Esophagus (tissue), 2 donors: ENCODE measurements around the gene SUPT5H. TPM values are rescaled to one million over a fixed set of nuclear protein-coding genes. Genes with fewer than 3 reads are reported as not detected.

Experiments
- H3K27ac ChIP-seq, 2 donors: one replicate each; pipeline ENCODE4 v1.5.1; 2013; ENCODE audit warnings: low read depth in 2 of 2, mild to moderate bottlenecking in 2 of 2, inconsistent platforms in 1 of 2, low read length in 1 of 2, moderate library complexity in 1 of 2
- H3K27me3 ChIP-seq, 2 donors: one replicate each; pipeline ENCODE4 v1.6.1; 2013; ENCODE audit warnings: low read length in 2 of 2, control low read depth in 1 of 2, mild to moderate bottlenecking in 1 of 2; ENCODE audit not compliant: insufficient read depth in 2 of 2, control insufficient read depth in 1 of 2
- H3K36me3 ChIP-seq, 2 donors: one replicate each; pipeline ENCODE4 v1.6.1; 2013; ENCODE audit warnings: low read length in 1 of 2; ENCODE audit not compliant: control insufficient read depth in 2 of 2, insufficient read depth in 2 of 2
- H3K4me1 ChIP-seq, 2 donors: one replicate each; pipeline ENCODE4 v1.6.1; 2013; ENCODE audit warnings: low read length in 1 of 2; ENCODE audit not compliant: control insufficient read depth in 2 of 2, insufficient read depth in 2 of 2
- H3K4me3 ChIP-seq, 2 donors: one replicate each; pipeline ENCODE4 v1.5.1; 2013; ENCODE audit warnings: low read length in 2 of 2, mild to moderate bottlenecking in 2 of 2, low read depth in 1 of 2, moderate library complexity in 1 of 2
- H3K9me3 ChIP-seq, 2 donors: one replicate each; pipeline ENCODE4 v1.6.1; 2013; ENCODE audit warnings: mild to moderate bottlenecking in 2 of 2, low read depth in 1 of 2, low read length in 1 of 2, moderate library complexity in 1 of 2; ENCODE audit not compliant: control insufficient read depth in 2 of 2, insufficient read depth in 1 of 2
- WGBS, 2 donors: extraction: QIAGEN DNeasy Blood & Tissue Kit; methylation state at CpG; one replicate each; pipeline ENCODE4 v1.1.7; 2013; 5-methylcytosine and 5-hydroxymethylcytosine counted together
- polyA plus RNA-seq, 2 donors: library from polyadenylated mRNA; stranded (reverse); fragments of 200-250 nt; gene quantifications; one replicate each; pipeline ENCODE4 v1.2.3, GENCODE V29; 2013
- donor health status: healthy with polysubstance abuse.
- donor health status: Bipolar disorder and iron deficiency.

The SUPT5H gene
- polyA plus RNA-seq, 2 donors = 51.5 to 90.2 TPM

DNA sequence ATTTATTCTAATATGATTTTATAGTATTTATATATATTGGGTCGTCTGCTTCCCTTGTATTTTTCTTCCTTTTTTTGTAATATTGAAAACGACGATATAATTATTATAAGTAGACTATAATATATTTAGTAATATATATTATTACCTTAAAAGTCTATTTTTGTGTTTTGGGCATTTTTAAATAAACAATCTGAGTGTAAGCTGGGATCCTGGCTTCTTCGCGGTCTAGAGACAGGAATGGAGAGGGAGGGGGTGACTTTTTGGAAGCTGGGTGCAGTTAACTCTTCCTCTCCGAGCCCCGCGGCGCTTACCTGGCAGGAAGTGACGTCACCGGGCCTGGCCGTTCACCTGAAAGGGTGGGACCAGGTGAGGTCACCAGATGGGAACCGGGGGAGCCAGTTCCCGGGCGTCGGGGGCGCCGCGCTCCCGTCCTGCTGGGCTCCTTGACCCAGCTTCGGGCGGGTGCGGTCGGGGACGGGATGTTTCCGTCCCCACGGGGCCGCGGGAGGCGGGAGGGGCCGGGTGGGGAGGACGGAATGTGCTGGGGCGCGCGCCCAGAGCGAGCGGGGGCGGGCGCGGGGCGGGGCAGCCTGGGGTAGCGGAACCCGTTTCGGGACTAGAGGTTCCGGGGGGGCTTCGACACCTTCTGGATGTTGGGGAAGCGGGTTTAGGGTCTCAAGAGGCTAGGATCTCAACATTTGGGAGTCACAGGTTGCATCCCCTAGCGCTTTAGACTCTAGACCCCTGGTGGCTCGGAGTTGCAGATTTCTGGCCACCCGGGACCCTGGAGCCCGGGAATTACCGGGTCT is 36.0 kb upstream of the SUPT5H start:
- Histone ChIP-seq H3K9me3 (no peaks in the 10 kb centered on the region), H3K4me3 (peak overlapping the region; percentile 43 to 94), H3K4me1 (peaks cover 0 to 7% of the 10 kb centered on the region in 2 donors), H3K27ac (peak overlapping the region; percentile 100), H3K36me3 (peaks cover 7 to 11% of the 10 kb centered on the region in 2 donors), H3K27me3 (no peaks in the 10 kb centered on the region)
- WGBS, 2 donors = 0 to 1% methylated on average over 51 to 52 of the region's 52 CpGs

DNA sequence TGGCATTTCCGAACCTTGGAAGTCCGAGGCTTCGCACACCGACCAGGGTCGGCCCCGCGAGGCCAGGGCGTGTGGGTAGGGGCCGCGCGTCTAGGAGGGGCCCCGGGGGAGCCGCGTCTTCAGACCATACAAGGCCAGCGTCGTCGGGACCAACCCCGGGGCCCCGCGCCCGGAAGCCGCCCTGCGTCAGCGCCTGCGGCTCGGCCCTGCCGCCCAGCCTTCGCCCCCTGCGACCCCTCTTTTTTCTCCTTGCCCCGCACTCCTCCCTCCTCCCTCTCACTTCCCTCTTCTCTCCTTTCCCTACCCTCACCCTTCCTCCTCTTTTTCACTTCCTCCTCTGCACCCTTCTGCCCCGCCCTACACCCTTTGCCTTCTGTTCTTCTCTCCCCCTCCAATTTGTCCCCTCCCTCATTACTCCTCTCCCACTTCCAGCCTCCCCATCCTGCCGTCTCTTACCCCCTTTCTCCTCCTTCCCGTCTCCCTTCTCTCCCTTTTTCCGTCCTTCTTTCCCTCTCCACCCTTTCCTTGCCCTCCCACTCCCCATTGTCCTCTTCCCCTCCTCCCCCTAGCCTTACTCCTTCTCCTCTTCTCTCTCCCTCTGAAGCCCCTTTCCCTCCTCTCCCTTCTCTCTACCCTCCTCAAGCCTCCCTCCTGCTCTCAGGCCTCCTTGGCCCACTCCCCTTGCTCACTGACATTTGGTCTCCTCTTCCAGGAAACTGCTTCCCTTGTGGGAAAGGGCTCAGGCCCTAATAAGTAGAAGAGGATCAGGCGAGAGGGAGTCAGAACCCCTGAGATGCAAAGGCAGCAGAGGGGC is 35.2 kb upstream of the SUPT5H start:
- 2 to 3% methylated on average over 31 to 35 of the region's 35 CpGs for WGBS, 2 donors
- H3K4me3 ChIP-seq = peak overlapping the region; percentile 40 to 94
- peaks cover 4 to 7% of the 10 kb centered on the region in 2 donors for H3K4me1 ChIP-seq
- H3K9me3 ChIP-seq = no peaks in the 10 kb centered on the region
- no peaks in the 10 kb centered on the region for H3K27me3 ChIP-seq
- peaks cover 7 to 11% of the 10 kb centered on the region in 2 donors for H3K36me3 ChIP-seq
- H3K27ac ChIP-seq = peak overlapping the region; percentile 100

DNA sequence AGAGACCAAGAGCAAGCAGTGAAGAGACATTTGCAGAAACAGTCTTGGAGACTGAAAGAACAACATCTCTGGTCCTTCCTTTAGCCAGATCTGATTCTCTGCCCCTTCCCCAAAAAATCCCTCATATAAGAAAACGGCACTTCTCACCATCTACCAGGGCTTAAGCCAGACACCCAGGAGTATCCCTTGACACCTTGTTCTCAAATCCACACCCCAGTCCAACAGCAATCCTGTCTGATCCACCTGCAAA is 34.6 kb upstream of the SUPT5H start:
- Histone ChIP-seq H3K27ac (peak overlapping the region; percentile 100), H3K36me3 (peaks cover 7 to 11% of the 10 kb centered on the region in 2 donors), H3K27me3 (no peaks in the 10 kb centered on the region), H3K4me3 (peak overlapping the region; percentile 40 to 94), H3K4me1 (peaks cover 5 to 7% of the 10 kb centered on the region in 2 donors), H3K9me3 (no peaks in the 10 kb centered on the region)
- 35 to 40% methylated on average over 1 of the region's 1 CpG for WGBS, 2 donors

DNA sequence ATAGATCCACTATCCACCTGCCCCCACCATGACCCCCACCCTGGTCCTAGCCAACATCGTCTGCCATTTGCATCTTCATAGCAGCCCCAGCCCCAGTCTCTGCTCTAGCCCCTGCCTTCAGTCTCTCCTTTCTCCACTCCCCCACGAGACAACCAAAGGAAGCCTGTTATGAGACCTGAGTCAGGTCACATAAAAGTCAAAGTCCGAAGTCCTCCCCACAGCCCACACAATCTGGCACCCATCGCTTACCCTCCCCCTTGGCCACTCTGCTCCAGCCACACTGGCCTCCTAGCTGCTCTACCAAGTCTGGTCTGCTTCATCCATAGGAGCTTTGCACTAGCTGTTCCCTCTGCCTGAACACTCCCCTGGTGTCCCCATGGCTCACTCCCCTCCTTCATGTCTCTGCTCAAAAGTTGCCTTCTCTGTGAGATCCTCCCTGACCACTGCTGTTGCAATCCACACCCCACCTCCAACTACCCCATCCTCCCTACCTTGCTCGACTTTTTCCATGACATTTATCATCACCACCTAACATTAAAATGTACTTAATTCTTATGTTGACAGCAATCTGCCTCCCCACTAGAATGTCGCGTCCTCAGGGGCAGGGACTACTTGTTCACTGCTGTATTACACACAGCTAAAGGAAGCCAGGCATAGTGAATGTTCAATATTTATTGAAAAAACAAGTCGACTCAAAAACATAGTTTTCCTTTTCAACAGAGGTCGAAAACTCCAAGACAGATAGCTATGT is 34.1 kb upstream of the SUPT5H start:
- Histone ChIP-seq H3K4me1 (peaks cover 5 to 7% of the 10 kb centered on the region in 2 donors), H3K27ac (peak overlapping the region; percentile 100), H3K27me3 (no peaks in the 10 kb centered on the region), H3K9me3 (no peaks in the 10 kb centered on the region), H3K4me3 (peak overlapping the region in 1 of 2 donors; percentile 94), H3K36me3 (peaks cover 7 to 11% of the 10 kb centered on the region in 2 donors)
- 9 to 15% methylated on average over 9 of the region's 9 CpGs for WGBS, 2 donors

GRCh38 chr19:39411832-39412099 is 33.6 kb upstream of the SUPT5H start:
- peaks cover 7 to 11% of the 10 kb centered on the region in 2 donors for H3K36me3 ChIP-seq
- 0% methylated on average over 7 of the region's 7 CpGs for WGBS, 2 donors
- H3K4me1 ChIP-seq = peaks cover 5 to 7% of the 10 kb centered on the region in 2 donors
- no peaks in the 10 kb centered on the region for H3K9me3 ChIP-seq
- H3K4me3 ChIP-seq = peak overlapping the region in 1 of 2 donors; percentile 94
- no peaks in the 10 kb centered on the region for H3K27me3 ChIP-seq
- peak overlapping the region; percentile 81 to 100 for H3K27ac ChIP-seq

DNA sequence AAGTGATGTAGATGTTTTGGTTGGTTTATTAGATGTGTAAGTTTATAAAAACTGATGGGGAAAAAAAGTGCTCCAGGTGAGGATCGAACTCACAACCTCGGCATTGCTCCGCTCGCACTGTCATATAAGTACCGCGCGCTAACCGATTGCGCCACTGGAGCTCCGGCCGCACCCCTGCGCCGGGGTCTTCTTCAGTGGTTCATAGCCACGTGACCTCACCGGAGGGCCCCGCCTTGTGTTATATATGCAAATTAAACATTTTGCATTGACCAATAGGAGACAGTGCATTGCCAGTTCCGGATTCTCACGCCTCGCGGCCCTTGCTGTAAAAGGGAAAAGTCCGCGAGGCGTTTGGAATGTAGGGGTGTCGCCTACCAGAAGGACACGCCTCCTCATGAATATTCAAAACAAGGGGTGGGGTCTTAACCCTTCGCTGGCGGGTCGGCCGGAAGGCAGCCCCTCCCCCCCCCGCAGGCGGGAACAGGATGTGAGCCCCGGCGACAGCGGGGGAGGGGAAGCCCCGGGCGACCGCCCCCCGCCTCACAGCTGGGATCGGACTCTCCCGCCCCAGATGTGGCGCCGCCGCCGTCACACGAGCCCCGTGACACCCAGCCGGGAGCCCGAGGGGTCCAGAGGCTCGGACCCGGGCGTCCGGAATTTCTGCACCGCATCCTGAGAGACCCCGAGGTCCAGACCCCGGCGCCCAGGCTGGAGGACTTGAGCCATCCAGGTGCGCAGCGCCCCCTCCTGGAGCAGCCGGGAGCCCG is 33.1 kb upstream of the SUPT5H start, which contains the start of gene PLEKHG2:
Gene PLEKHG2 (plus strand): TSS at position 570 of the 767 bp plus-strand sequence. CDS start 1,418 bp downstream, outside the sequence.
- Histone ChIP-seq H3K4me1 (peaks cover 5 to 7% of the 10 kb centered on the region in 2 donors), H3K27ac (peak within 1 kb of the TSS; percentile 100), H3K36me3 (peaks cover 7 to 11% of the 10 kb centered on the region in 2 donors), H3K4me3 (peak within 1 kb of the TSS; percentile 61 to 94), H3K27me3 (no peaks in the 10 kb centered on the region), H3K9me3 (no peaks in the 10 kb centered on the region)
- 0% methylated on average over 59 to 60 of the region's 60 CpGs for WGBS, 2 donors

- WGBS, 2 donors = 0% methylated on average over 24 of the region's 24 CpGs
- Histone ChIP-seq H3K27me3 (no peaks in the 10 kb centered on the region), H3K27ac (peak overlapping the region; percentile 86 to 94), H3K36me3 (peaks cover 4 to 9% of the 10 kb centered on the region in 2 donors), H3K4me3 (peak overlapping the region; percentile 56 to 61), H3K9me3 (no peaks in the 10 kb centered on the region), H3K4me1 (peaks cover 5 to 7% of the 10 kb centered on the region in 2 donors)
Observed at GRCh38 chr19:39412867-39413271, 32.5 kb upstream of the SUPT5H start.

DNA sequence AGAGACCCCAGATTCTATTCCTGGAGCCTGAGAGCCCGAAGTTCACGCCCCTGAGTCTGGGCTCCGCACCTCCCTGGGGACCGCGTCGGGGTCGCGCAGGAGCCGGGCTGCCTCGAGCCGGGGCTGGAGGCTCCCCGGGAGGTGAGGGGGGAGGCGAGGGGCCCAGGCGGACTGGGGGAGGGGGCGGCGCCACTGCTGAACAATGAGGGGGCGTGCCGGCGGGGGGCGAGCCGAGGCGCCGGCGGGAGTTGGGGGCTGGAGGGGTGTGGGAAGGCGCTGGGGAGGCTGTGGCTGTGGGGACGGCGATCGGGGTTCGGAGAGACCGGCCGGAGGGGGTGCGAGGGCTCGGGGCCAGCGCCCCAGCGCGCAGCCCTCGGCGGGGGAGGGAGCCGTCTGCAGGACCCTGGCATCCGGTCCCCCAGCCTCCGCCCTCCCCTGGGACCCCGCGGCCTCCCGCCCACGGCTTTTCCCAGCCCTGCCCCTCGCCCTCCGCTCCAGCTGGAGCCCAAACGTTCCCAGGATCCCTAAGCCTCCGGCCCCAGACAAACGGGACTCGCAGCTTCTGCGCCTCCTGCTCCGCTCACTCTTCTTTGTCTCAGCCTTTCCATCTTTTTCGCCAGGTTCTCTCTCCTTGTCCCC is 32.0 kb upstream of the SUPT5H start:
- H3K27ac ChIP-seq = peak overlapping the region; percentile 86 to 94
- peak overlapping the region; percentile 56 to 61 for H3K4me3 ChIP-seq
- H3K4me1 ChIP-seq = peaks cover 5 to 7% of the 10 kb centered on the region in 2 donors
- H3K27me3 ChIP-seq = no peaks in the 10 kb centered on the region
- H3K36me3 ChIP-seq = peaks cover 0 to 4% of the 10 kb centered on the region in 2 donors
- H3K9me3 ChIP-seq = no peaks in the 10 kb centered on the region
- WGBS, 2 donors = 2 to 3% methylated on average over 43 to 54 of the region's 54 CpGs
